Common myeloid progenitor, CD34-positive (primary cell): ENCODE results near the gene ZNF189.

Source experiments
- CTCF ChIA-PET: fragments of 350-600 bp; sonication (Branson Sonifier 250); formaldehyde crosslinking; loops from one replicate; lab custom pipeline; 2021; ENCODE audit warnings: antibody characterized with exemption; lab: Charles Lee
- POLR2A ChIA-PET: fragments of 350-600 bp; sonication (Branson Sonifier 250); formaldehyde crosslinking; loops from one replicate; lab custom pipeline; 2021; ENCODE audit warnings: antibody characterized with exemption; lab: Charles Lee
- DNase-seq, 3 donors: peaks; one replicate each; pipeline versions ENCODE4 v3.0.0 to v3.0.0-alpha.2; 2013
- H3K27ac ChIP-seq, 2 experiments: 1 replicate in 1 of 2; 2 replicates in 1 of 2; pipeline ENCODE4 v1.7.0; 2013; ENCODE audit warnings: inconsistent platforms in 2 of 2, low read length in 2 of 2, mild to moderate bottlenecking in 2 of 2, low read depth in 1 of 2, moderate library complexity in 1 of 2; ENCODE audit not compliant: severe bottlenecking in 2 of 2, insufficient read depth in 1 of 2, poor library complexity in 1 of 2
- H3K27me3 ChIP-seq, 5 experiments: replicated peaks in 2 of 5; 1 replicate in 3 of 5; 2 replicates in 2 of 5; pipeline versions ENCODE4 v1.6.1 to v1.7.0; 2013; ENCODE audit warnings: low read length in 4 of 5, mild to moderate bottlenecking in 2 of 5, moderate library complexity in 2 of 5, inconsistent platforms in 1 of 5; ENCODE audit not compliant: insufficient read depth in 5 of 5, control insufficient read depth in 4 of 5
- H3K36me3 ChIP-seq, 4 experiments: 1 replicate in 2 of 4; 2 replicates in 2 of 4; pipeline versions ENCODE4 v1.6.1 to v1.7.0; 2013; ENCODE audit warnings: low read length in 3 of 4, control low read depth in 1 of 4, mild to moderate bottlenecking in 1 of 4; ENCODE audit not compliant: control insufficient read depth in 4 of 4, insufficient read depth in 4 of 4
- H3K4me1 ChIP-seq, 4 experiments: 1 replicate in 3 of 4; 2 replicates in 1 of 4; pipeline versions ENCODE4 v1.6.1 to v1.7.1; 2013; ENCODE audit warnings: low read length in 3 of 4, mild to moderate bottlenecking in 3 of 4, control low read depth in 1 of 4, inconsistent platforms in 1 of 4, moderate library complexity in 1 of 4; ENCODE audit not compliant: control insufficient read depth in 4 of 4, insufficient read depth in 4 of 4; ENCODE audit errors: control extremely low read depth in 1 of 4
- H3K4me3 ChIP-seq, 7 experiments: 1 replicate in 4 of 7; 2 replicates in 3 of 7; pipeline versions ENCODE4 v1.5.1 to v1.7.0; 2013; ENCODE audit warnings: mild to moderate bottlenecking in 7 of 7, low read length in 6 of 7, moderate library complexity in 6 of 7, inconsistent platforms in 2 of 7, low read depth in 2 of 7, control low read depth in 1 of 7; ENCODE audit not compliant: insufficient read depth in 4 of 7, control insufficient read depth in 1 of 7; ENCODE audit errors: extremely low read depth in 1 of 7
- H3K9me3 ChIP-seq, 5 experiments: 1 replicate in 4 of 5; 2 replicates in 1 of 5; pipeline versions ENCODE4 v1.6.1 to v1.7.1; 2013; ENCODE audit warnings: low read length in 4 of 5, mild to moderate bottlenecking in 2 of 5, inconsistent platforms in 1 of 5, low read depth in 1 of 5, moderate library complexity in 1 of 5; ENCODE audit not compliant: control insufficient read depth in 4 of 5, insufficient read depth in 2 of 5; ENCODE audit errors: control extremely low read depth in 1 of 5
- WGBS: methylation state at CpG from one replicate; pipeline ENCODE4 v1.1.5; 2013; ENCODE audit not compliant: insufficient coverage; 5-methylcytosine and 5-hydroxymethylcytosine counted together

The ZNF189 gene

GRCh38 chr9:101356619-101357018, 42.0 kb upstream of the ZNF189 start:
- Histone ChIP-seq H3K27ac (no peak overlapping the region), H3K9me3 (no peaks in the 10 kb centered on the region), H3K36me3 (no peaks in the 10 kb centered on the region), H3K4me3 (no peak overlapping the region), H3K4me1 (no peaks in the 10 kb centered on the region), H3K27me3 (no peaks in the 10 kb centered on the region)
- DNase-seq: no peak
- no CpG with 5 or more reads among the region's 1 CpG for WGBS
- ChIA-PET CTCF (no interaction called here), POLR2A (no interaction called here)

GRCh38 chr9:101359679-101360078, 39.0 kb upstream of the ZNF189 start:
- Histone ChIP-seq H3K36me3 (no peaks in the 10 kb centered on the region), H3K4me1 (no peaks in the 10 kb centered on the region), H3K27ac (no peak overlapping the region), H3K9me3 (no peaks in the 10 kb centered on the region), H3K27me3 (no peaks in the 10 kb centered on the region), H3K4me3 (no peak overlapping the region)
- no CpG with 5 or more reads among the region's 1 CpG for WGBS
- ChIA-PET CTCF (no interaction called here), POLR2A (no interaction called here)
- DNase-seq: no peak

DNA sequence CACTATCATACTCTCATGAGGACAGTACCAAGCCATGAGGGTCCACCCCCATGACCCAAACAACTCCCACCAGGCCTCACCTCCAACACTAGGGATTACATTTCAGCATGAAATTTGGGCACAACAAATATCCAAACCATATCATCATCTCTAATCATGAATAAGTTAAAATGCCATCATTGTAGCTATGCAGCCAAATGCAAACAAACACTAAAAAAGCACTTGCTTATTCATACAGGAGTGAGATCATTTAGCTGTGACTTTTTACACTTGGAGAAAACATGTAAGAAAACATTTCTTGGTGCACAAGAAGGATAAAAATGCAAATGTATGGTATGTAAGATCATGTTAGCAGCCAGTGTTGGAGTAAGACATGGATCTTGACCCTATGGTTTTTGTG, 38.0 kb upstream of the ZNF189 start:
- no peak overlapping the region for H3K4me3 ChIP-seq
- DNase-seq: no peak
- ChIA-PET POLR2A (no interaction called here), CTCF (no interaction called here)
- H3K9me3 ChIP-seq: no peaks in the 10 kb centered on the region
- no peaks in the 10 kb centered on the region for H3K27me3 ChIP-seq
- no peaks in the 10 kb centered on the region for H3K4me1 ChIP-seq
- H3K27ac ChIP-seq: no peak overlapping the region
- no peaks in the 10 kb centered on the region for H3K36me3 ChIP-seq

GRCh38 chr9:101362450-101362849, 36.2 kb upstream of the ZNF189 start:
- Histone ChIP-seq H3K36me3 (no peaks in the 10 kb centered on the region), H3K27ac (no peak overlapping the region), H3K4me3 (no peak overlapping the region), H3K27me3 (no peaks in the 10 kb centered on the region), H3K9me3 (no peaks in the 10 kb centered on the region), H3K4me1 (no peaks in the 10 kb centered on the region)
- DNase-seq: no peak
- ChIA-PET POLR2A (no interaction called here), CTCF (interaction anchor here (0.9 kb wide), 1 partner anchor 56 kb away, joined by 3 read pairs; no protein-coding TSS in a partner anchor)
- WGBS: 100% methylated on average over 1 of the region's 5 CpGs

GRCh38 chr9:101365181-101365580, 33.5 kb upstream of the ZNF189 start:
- Histone ChIP-seq H3K4me3 (no peak overlapping the region), H3K27ac (no peak overlapping the region), H3K9me3 (no peaks in the 10 kb centered on the region), H3K4me1 (no peaks in the 10 kb centered on the region), H3K27me3 (no peaks in the 10 kb centered on the region), H3K36me3 (no peaks in the 10 kb centered on the region)
- no peak for DNase-seq
- ChIA-PET POLR2A (no interaction called here), CTCF (no interaction called here)

- H3K4me3 ChIP-seq: no peak overlapping the region
- POLR2A ChIA-PET: no interaction called here
- H3K27ac ChIP-seq: no peak overlapping the region
- no peaks in the 10 kb centered on the region for H3K4me1 ChIP-seq
- no peak for DNase-seq
- H3K9me3 ChIP-seq: no peaks in the 10 kb centered on the region
- no peaks in the 10 kb centered on the region for H3K36me3 ChIP-seq
- CTCF ChIA-PET: no interaction called here
- H3K27me3 ChIP-seq: no peaks in the 10 kb centered on the region
- 100% methylated on average over 2 of the region's 5 CpGs for WGBS
Measured at GRCh38 chr9:101366038-101366756, 32.5 kb upstream of the ZNF189 start.

DNA sequence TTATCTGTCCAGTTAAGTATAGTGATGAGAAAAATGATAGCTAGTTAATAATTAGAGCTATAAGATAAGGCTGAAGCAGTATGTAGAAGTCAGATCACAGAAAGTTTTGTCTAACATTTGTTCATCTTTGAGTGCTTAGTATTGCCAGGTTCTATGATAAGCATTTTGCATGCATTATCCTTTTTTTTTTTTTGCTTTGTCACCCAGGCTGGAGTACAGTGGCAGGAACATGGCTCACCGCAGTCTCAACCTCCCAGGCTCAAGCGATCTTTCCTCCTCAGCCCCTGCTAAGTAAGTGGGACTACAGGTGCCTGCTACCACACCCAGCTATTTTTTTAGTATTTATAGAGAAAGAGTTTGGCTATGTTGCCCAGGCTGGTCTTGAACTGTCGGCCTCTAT, 31.3 kb upstream of the ZNF189 start:
- DNase-seq: no peak
- no peak overlapping the region for H3K27ac ChIP-seq
- 100% methylated on average over 1 of the region's 3 CpGs for WGBS
- H3K27me3 ChIP-seq: no peaks in the 10 kb centered on the region
- H3K4me1 ChIP-seq: no peaks in the 10 kb centered on the region
- POLR2A ChIA-PET: no interaction called here
- H3K36me3 ChIP-seq: no peaks in the 10 kb centered on the region
- H3K4me3 ChIP-seq: no peak overlapping the region
- CTCF ChIA-PET: no interaction called here
- H3K9me3 ChIP-seq: no peaks in the 10 kb centered on the region
